Gastrocnemius medialis (tissue), 4 donors: ENCODE data around the gene RIN3. TPM values are rescaled to one million over a fixed set of nuclear protein-coding genes. Genes with fewer than 3 reads are reported as not detected.

Source experiments
- ATAC-seq, 2 donors: fragments of 150-250 bp; one replicate each; pipeline ENCODE4 v1.9.1; 2016
- DNase-seq, 2 donors: peaks; one replicate each; pipeline ENCODE4 v3.0.0-alpha.2; 2019
- H3K27ac ChIP-seq, 4 donors: fragments of 200-600 bp; sonication (generic); 1 replicate in 1 of 4; 2 replicates in 3 of 4; pipeline ENCODE4 v1.5.1; 2016 to 2018; ENCODE audit warnings: mild to moderate bottlenecking in 2 of 4, moderate library complexity in 1 of 4
- H3K27me3 ChIP-seq, 3 donors: fragments of 200-600 bp; sonication (generic) in 2 of 3; 1 replicate in 1 of 3; 2 replicates in 2 of 3; pipeline versions ENCODE4 v1.5.1 to v1.6.0; 2016 to 2019; ENCODE audit warnings: mild to moderate bottlenecking in 1 of 3, moderate library complexity in 1 of 3
- H3K36me3 ChIP-seq, 2 donors: fragments of 200-600 bp; sonication (generic) in 1 of 2; one replicate each; pipeline ENCODE4 v1.5.1; 2017 to 2018
- H3K4me1 ChIP-seq, 2 donors: fragments of 200-600 bp; sonication (generic) in 1 of 2; one replicate each; pipeline ENCODE4 v1.5.1; 2016 to 2017; ENCODE audit warnings: mild to moderate bottlenecking in 2 of 2
- H3K4me3 ChIP-seq, 4 donors: fragments of 200-600 bp; sonication (generic) in 3 of 4; 1 replicate in 1 of 4; 2 replicates in 3 of 4; pipeline ENCODE4 v1.5.1; 2016 to 2019; ENCODE audit warnings: mild to moderate bottlenecking in 2 of 4
- H3K9me3 ChIP-seq, 3 donors: fragments of 200-600 bp; sonication (generic) in 2 of 3; 1 replicate in 1 of 3; 2 replicates in 2 of 3; pipeline ENCODE4 v1.5.1; 2016 to 2019
- POLR2A ChIP-seq, 2 donors: fragments of 450-650 bp; IDR thresholded peaks; one replicate each; pipeline ENCODE4 v1.6.1; 2017; ENCODE audit warnings: antibody characterized with exemption in 2 of 2, mild to moderate bottlenecking in 2 of 2, moderate library complexity in 2 of 2
- in situ Hi-C, 4 donors: fragments of 200-750 bp; cut with MboI; loops; one replicate each; pipeline versions ENCODE4 v1.15.0 to v1.8.0; 2017; ENCODE audit warnings: low sequenced_read_pairs in 4 of 4
- intact Hi-C: fragments of 100-400 bp; cut with DNase I; formaldehyde crosslinking; loops from one replicate; pipeline ENCODE4 v1.15.1; 2023; ENCODE audit warnings: low total_unique reads
- total RNA-seq, 4 donors: library from RNA; depleted of rRNA; stranded (reverse); fragments of >200 nt; gene quantifications; one replicate each; pipeline versions ENCODE4 v1.1.0 to v1.2.3, GENCODE V29; 2016
- TF ChIP-seq, protein P1 (sequence below), 5 experiments: fragments of 450-650 bp in 3 of 5; fragments of 200-600 bp in 2 of 5; sonication (generic) in 2 of 5; IDR thresholded peaks in 4 of 5; conservative IDR thresholded peaks in 1 of 5; 1 replicate in 4 of 5; 2 replicates in 1 of 5; pipeline ENCODE4 v1.5.1; 2016 to 2019; ENCODE audit warnings: antibody characterized with exemption in 5 of 5, mild to moderate bottlenecking in 3 of 5, moderate library complexity in 3 of 5

The RIN3 gene
- total RNA-seq, 4 donors from 2014 or later, result 2.1 to 3.7 (median 2.6) TPM

GRCh38 chr14:92513966-92514843 lies 624 bp downstream of the RIN3 start:
- intact Hi-C loops (no loop called here), in situ Hi-C loops (no loop called here)
- ATAC-seq, result peak; percentile 23 to 37
- no peak for TF ChIP-seq POLR2A (IDR thresholded peaks at IDR 0.05)
- Histone ChIP-seq H3K9me3 (no peaks in the 10 kb centered on the region), H3K4me1 (peaks cover 6 to 7% of the 10 kb centered on the region in 2 donors), H3K4me3 (peak overlapping the region; percentile 54 to 64 (median 60)), H3K27ac (peak overlapping the region; percentile 54 to 77 (median 66)), H3K27me3 (no peaks in the 10 kb centered on the region), H3K36me3 (no peaks in the 10 kb centered on the region)
- DNase-seq, result no peak

GRCh38 chr14:92514844-92515514 lies 1.4 kb downstream of the RIN3 start:
- no peak for ATAC-seq
- intact Hi-C loops, result no loop called here
- no peaks in the 10 kb centered on the region for H3K27me3 ChIP-seq
- H3K9me3 ChIP-seq, result no peaks in the 10 kb centered on the region
- peak overlapping the region; percentile 54 to 64 (median 60) for H3K4me3 ChIP-seq
- TF ChIP-seq POLR2A (IDR thresholded peaks at IDR 0.05), result no peak
- TF ChIP-seq, protein P1, sequence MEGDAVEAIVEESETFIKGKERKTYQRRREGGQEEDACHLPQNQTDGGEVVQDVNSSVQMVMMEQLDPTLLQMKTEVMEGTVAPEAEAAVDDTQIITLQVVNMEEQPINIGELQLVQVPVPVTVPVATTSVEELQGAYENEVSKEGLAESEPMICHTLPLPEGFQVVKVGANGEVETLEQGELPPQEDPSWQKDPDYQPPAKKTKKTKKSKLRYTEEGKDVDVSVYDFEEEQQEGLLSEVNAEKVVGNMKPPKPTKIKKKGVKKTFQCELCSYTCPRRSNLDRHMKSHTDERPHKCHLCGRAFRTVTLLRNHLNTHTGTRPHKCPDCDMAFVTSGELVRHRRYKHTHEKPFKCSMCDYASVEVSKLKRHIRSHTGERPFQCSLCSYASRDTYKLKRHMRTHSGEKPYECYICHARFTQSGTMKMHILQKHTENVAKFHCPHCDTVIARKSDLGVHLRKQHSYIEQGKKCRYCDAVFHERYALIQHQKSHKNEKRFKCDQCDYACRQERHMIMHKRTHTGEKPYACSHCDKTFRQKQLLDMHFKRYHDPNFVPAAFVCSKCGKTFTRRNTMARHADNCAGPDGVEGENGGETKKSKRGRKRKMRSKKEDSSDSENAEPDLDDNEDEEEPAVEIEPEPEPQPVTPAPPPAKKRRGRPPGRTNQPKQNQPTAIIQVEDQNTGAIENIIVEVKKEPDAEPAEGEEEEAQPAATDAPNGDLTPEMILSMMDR (IDR thresholded peaks at IDR 0.05 in 4 of 5, conservative IDR thresholded peaks at IDR 0.05 in 1 of 5), result no peak
- DNase-seq, result no peak
- peak overlapping the region in 3 of 4 donors; percentile 54 to 77 (median 74) for H3K27ac ChIP-seq
- no peaks in the 10 kb centered on the region for H3K36me3 ChIP-seq
- in situ Hi-C loops, result no loop called here
- peaks cover 6 to 7% of the 10 kb centered on the region in 2 donors for H3K4me1 ChIP-seq

- Histone ChIP-seq H3K9me3 (no peaks in the 10 kb centered on the region), H3K4me3 (peak overlapping the region in 1 of 4 donors; percentile 59), H3K27ac (peak overlapping the region in 1 of 4 donors; percentile 54), H3K27me3 (no peaks in the 10 kb centered on the region), H3K36me3 (no peaks in the 10 kb centered on the region), H3K4me1 (peaks cover 6 to 7% of the 10 kb centered on the region in 2 donors)
- ATAC-seq, result no peak
- intact Hi-C loops, result no loop called here
- TF ChIP-seq, protein P1 (IDR thresholded peaks at IDR 0.05 in 4 of 5, conservative IDR thresholded peaks at IDR 0.05 in 1 of 5), result no peak
- DNase-seq, result no peak
- in situ Hi-C loops, result no loop called here
Observed at GRCh38 chr14:92515546-92516343, 2.2 kb downstream of the RIN3 start.

GRCh38 chr14:92516344-92516965 lies 2.9 kb downstream of the RIN3 start:
- H3K27ac ChIP-seq, result no peak overlapping the region

More at GRCh38 chr14:92516344-92516965, 2.9 kb downstream of the RIN3 start:
- no peak for ATAC-seq
- no peak for DNase-seq
- H3K4me1 ChIP-seq, result peaks cover 6 to 7% of the 10 kb centered on the region in 2 donors
- H3K36me3 ChIP-seq, result no peaks in the 10 kb centered on the region
- intact Hi-C loops, result no loop called here
- no peaks in the 10 kb centered on the region for H3K9me3 ChIP-seq
- in situ Hi-C loops, result no loop called here
- TF ChIP-seq, protein P1 (IDR thresholded peaks at IDR 0.05 in 4 of 5, conservative IDR thresholded peaks at IDR 0.05 in 1 of 5), result no peak
- TF ChIP-seq POLR2A (IDR thresholded peaks at IDR 0.05), result no peak
- H3K4me3 ChIP-seq, result no peak overlapping the region
- no peaks in the 10 kb centered on the region for H3K27me3 ChIP-seq
